ENCODE data around the gene CCDC73.

DNA sequence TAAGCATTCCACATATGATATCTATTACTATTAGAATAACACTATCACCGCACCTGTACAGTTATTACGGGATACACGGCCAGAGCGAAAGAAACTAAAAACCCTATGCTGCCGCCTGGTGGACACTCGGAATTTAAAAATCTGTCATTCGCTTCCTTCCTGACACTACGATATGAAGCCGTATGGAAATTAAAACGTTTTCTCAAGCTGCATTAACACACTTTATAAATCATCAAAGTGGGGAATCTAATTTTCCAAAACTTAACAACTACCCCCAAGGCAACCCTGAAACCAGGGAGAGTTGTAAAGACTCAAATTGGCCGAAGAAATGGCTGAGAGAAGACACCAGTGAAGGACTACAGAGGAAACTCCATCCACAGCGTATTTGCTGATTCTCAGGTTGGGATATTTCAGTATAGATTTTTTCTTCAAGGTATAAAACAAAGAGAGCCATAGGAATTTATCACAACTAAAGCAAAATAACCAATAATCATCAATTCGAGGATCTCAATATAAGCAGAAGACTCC, 1.4 kb downstream of the CCDC73 start:
- TF ChIP-seq CTCF (conservative IDR thresholded peaks at IDR 0.05; ENCODE audit: low read depth, low read length) (peak; percentile 80), EZH2phosphoT487 (IDR thresholded peaks at IDR 0.05; ENCODE audit: borderline replicate concordance, low read length) (no peak), EZH2 (IDR thresholded peaks at IDR 0.05; ENCODE audit: low read length, unreplicated experiment) (no peak)
